ENCODE measurements around the gene NUP210.

The NUP210 gene

DNA sequence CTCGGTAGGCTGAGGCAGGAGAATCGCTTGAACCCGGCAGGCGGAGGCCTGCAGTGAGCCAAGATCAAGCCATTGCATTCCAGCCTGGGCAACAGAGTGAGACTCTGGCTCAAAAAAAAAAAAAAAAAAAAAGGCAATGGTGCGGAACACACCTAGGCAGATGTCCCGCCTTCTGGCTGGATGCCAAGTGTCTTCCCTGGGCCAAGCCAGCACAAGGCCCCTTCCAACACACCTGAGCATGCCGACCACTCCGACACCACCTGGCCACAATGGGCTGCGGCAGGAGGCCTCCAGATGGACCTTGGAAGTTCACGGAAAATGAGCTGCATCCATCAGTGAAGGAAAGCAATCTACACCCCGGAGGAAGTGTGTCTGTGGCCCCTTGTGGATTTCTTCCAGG, 19.0 kb downstream of the NUP210 start:
- no peak overlapping the region for H3K9ac ChIP-seq (ENCODE audit: low read depth, low read length)
- H3K9me3 ChIP-seq (replicated peaks; ENCODE audit: low read length), result no peaks in the 10 kb centered on the region
- H3K4me2 ChIP-seq (ENCODE audit: low read length), result no peak overlapping the region
- H3K4me3 ChIP-seq (ENCODE audit: low read length), result no peak overlapping the region
- H3K27me3 ChIP-seq (ENCODE audit: control insufficient read depth, insufficient read depth, low read length), result no peaks in the 10 kb centered on the region
- no peaks in the 10 kb centered on the region for H3K36me3 ChIP-seq (ENCODE audit: insufficient read depth, low read length)
- H3K4me1 ChIP-seq (ENCODE audit: control insufficient read depth, insufficient read depth, low read length), result no peaks in the 10 kb centered on the region

GRCh38 chr3:13400114-13400673, 19.9 kb downstream of the NUP210 start:
- no peaks in the 10 kb centered on the region for H3K4me1 ChIP-seq (ENCODE audit: control insufficient read depth, insufficient read depth, low read length)
- no peaks in the 10 kb centered on the region for H3K27me3 ChIP-seq (ENCODE audit: control insufficient read depth, insufficient read depth, low read length)
- no peaks in the 10 kb centered on the region for H3K9me3 ChIP-seq (replicated peaks; ENCODE audit: low read length)
- H3K4me3 ChIP-seq (ENCODE audit: low read length), result no peak overlapping the region
- H3K9ac ChIP-seq (ENCODE audit: low read depth, low read length), result no peak overlapping the region
- no peak overlapping the region for H3K4me2 ChIP-seq (ENCODE audit: low read length)
- no peaks in the 10 kb centered on the region for H3K36me3 ChIP-seq (ENCODE audit: insufficient read depth, low read length)

GRCh38 chr3:13399603-13400002, 20.5 kb downstream of the NUP210 start:
- H3K9me3 ChIP-seq (replicated peaks; ENCODE audit: low read length), result no peaks in the 10 kb centered on the region
- H3K36me3 ChIP-seq (ENCODE audit: insufficient read depth, low read length), result no peaks in the 10 kb centered on the region
- H3K4me3 ChIP-seq (ENCODE audit: low read length), result no peak overlapping the region
- H3K4me1 ChIP-seq (ENCODE audit: control insufficient read depth, insufficient read depth, low read length), result no peaks in the 10 kb centered on the region
- H3K9ac ChIP-seq (ENCODE audit: low read depth, low read length), result no peak overlapping the region
- H3K4me2 ChIP-seq (ENCODE audit: low read length), result no peak overlapping the region
- no peaks in the 10 kb centered on the region for H3K27me3 ChIP-seq (ENCODE audit: control insufficient read depth, insufficient read depth, low read length)

DNA sequence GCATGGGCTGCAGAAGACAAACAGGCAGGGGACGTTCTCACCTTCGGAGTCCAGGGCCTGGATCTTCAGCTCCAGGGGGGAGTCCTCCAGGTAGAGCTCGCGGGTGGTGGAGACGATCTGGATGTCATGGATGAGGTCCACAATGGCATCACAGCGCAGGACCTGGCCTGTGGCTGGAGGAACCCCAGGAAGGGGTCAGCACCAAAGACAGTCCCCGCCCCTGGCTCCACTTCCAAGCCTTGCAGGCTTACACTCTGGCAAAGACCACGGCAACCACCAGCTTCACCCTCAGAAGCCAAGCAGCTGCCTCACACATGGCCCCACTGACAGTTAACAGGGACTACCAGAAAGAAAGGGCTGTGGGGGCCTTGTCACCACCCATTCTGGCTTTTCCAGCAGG, 22.8 kb downstream of the NUP210 start:
- Histone ChIP-seq H3K27me3 (ENCODE audit: control insufficient read depth, insufficient read depth, low read length) (no peaks in the 10 kb centered on the region), H3K9ac (ENCODE audit: low read depth, low read length) (no peak overlapping the region), H3K36me3 (ENCODE audit: insufficient read depth, low read length) (no peaks in the 10 kb centered on the region), H3K4me3 (ENCODE audit: low read length) (no peak overlapping the region), H3K9me3 (replicated peaks; ENCODE audit: low read length) (no peaks in the 10 kb centered on the region), H3K4me2 (ENCODE audit: low read length) (no peak overlapping the region), H3K4me1 (ENCODE audit: control insufficient read depth, insufficient read depth, low read length) (no peaks in the 10 kb centered on the region)

DNA sequence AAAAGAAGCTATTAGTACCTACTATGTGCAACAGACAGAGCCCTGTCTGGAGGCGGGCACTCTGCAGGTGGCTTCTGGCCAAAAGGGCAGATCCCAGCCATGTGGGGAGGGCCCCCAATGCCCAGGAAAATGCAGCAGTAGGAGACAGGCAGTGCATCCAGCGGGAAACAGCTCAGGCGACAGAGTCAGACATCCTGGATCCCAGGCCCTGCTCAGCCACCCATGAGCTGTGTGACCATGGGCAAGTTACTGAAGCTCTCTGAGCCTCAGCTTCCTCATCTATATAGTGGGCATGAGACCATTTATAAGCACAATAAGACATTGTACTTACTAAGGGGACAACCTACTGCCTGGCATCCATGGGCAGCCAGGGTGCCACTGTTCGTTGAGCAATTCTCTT, 25.8 kb downstream of the NUP210 start:
- Histone ChIP-seq H3K4me2 (ENCODE audit: low read length) (no peak overlapping the region), H3K4me3 (ENCODE audit: low read length) (no peak overlapping the region), H3K9me3 (replicated peaks; ENCODE audit: low read length) (no peaks in the 10 kb centered on the region), H3K9ac (ENCODE audit: low read depth, low read length) (no peak overlapping the region), H3K4me1 (ENCODE audit: control insufficient read depth, insufficient read depth, low read length) (no peaks in the 10 kb centered on the region), H3K27me3 (ENCODE audit: control insufficient read depth, insufficient read depth, low read length) (no peaks in the 10 kb centered on the region), H3K36me3 (ENCODE audit: insufficient read depth, low read length) (no peaks in the 10 kb centered on the region)

DNA sequence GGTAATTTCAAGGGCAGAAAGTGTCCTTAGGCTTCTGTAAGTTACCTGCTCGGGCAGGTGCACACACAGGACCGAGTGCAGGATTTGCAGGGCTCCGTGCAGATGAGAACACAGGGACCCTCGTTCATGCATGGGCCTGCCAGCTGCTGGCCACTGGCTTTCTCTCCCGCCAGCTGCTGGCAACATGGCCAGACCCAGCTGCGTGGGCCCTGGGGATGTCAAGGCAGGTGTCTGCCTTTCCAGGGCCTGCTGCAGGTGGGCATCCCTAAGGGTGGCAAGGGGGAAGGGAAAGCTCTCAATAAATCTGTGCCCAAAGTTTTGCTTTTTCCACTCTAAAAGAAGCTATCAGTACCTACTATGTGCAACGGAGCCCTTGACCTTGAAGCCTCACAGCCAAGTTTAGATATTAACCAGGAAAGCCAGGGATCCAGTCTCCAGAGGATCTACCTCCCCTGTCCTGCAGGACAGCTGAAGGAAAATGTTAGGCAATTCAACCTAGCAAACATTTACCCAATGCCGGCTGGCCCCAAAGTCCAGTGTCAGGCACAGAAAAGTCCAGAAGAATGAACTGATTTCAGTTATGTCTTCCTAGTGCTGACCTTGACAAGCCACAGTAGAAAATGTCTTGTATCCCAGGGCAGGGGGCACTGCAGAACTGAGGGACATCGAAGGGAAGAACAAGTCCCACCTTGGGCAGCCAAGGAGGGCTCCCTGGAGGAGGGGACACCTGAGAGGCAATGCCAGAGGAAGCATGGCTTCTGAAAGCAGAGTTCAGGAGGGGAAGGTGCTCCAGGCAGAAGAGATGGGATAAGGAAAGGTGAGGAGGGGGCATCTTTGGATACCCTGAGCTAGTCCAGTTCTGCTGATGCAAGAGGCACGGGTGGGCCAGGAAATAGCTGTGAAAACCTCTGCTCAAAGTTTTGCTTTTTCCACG, 26.4 kb downstream of the NUP210 start:
- H3K9me3 ChIP-seq (replicated peaks; ENCODE audit: low read length), result no peaks in the 10 kb centered on the region
- no peak overlapping the region for H3K9ac ChIP-seq (ENCODE audit: low read depth, low read length)
- H3K4me2 ChIP-seq (ENCODE audit: low read length), result no peak overlapping the region
- no peaks in the 10 kb centered on the region for H3K4me1 ChIP-seq (ENCODE audit: control insufficient read depth, insufficient read depth, low read length)
- H3K4me3 ChIP-seq (ENCODE audit: low read length), result no peak overlapping the region
- no peaks in the 10 kb centered on the region for H3K27me3 ChIP-seq (ENCODE audit: control insufficient read depth, insufficient read depth, low read length)
- no peaks in the 10 kb centered on the region for H3K36me3 ChIP-seq (ENCODE audit: insufficient read depth, low read length)

DNA sequence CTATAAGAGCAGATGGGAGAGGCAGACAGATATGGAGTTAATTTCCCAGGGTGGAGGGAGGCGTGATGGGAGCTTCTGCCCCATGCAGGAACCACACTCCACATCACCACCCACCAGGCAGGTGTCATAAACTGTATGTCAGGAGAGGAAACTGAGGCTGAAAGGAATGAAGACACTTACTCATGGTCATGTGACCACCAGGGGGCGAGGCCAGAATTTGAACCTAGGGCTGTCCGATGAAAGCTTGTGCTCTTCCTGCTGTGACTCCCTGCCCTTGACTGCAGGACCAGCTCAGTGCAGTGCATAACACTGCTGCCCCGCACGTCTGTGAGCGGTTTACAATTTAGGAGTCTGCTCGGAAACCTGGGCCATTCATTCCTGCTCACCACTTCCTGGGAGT, 28.8 kb downstream of the NUP210 start:
- Histone ChIP-seq H3K4me3 (ENCODE audit: low read length) (no peak overlapping the region), H3K27me3 (ENCODE audit: control insufficient read depth, insufficient read depth, low read length) (no peaks in the 10 kb centered on the region), H3K4me2 (ENCODE audit: low read length) (no peak overlapping the region), H3K9me3 (replicated peaks; ENCODE audit: low read length) (no peaks in the 10 kb centered on the region), H3K4me1 (ENCODE audit: control insufficient read depth, insufficient read depth, low read length) (no peaks in the 10 kb centered on the region), H3K36me3 (ENCODE audit: insufficient read depth, low read length) (no peaks in the 10 kb centered on the region), H3K9ac (ENCODE audit: low read depth, low read length) (no peak overlapping the region)

GRCh38 chr3:13389378-13389777, 30.7 kb downstream of the NUP210 start:
- no peaks in the 10 kb centered on the region for H3K4me1 ChIP-seq (ENCODE audit: control insufficient read depth, insufficient read depth, low read length)
- no peak overlapping the region for H3K4me3 ChIP-seq (ENCODE audit: low read length)
- no peak overlapping the region for H3K9ac ChIP-seq (ENCODE audit: low read depth, low read length)
- H3K9me3 ChIP-seq (replicated peaks; ENCODE audit: low read length), result no peaks in the 10 kb centered on the region
- no peaks in the 10 kb centered on the region for H3K27me3 ChIP-seq (ENCODE audit: control insufficient read depth, insufficient read depth, low read length)
- no peaks in the 10 kb centered on the region for H3K36me3 ChIP-seq (ENCODE audit: insufficient read depth, low read length)
- H3K4me2 ChIP-seq (ENCODE audit: low read length), result no peak overlapping the region

GRCh38 chr3:13388816-13389215, 31.3 kb downstream of the NUP210 start:
- Histone ChIP-seq H3K4me3 (ENCODE audit: low read length) (no peak overlapping the region), H3K9ac (ENCODE audit: low read depth, low read length) (no peak overlapping the region), H3K4me1 (ENCODE audit: control insufficient read depth, insufficient read depth, low read length) (no peaks in the 10 kb centered on the region), H3K27me3 (ENCODE audit: control insufficient read depth, insufficient read depth, low read length) (no peaks in the 10 kb centered on the region), H3K4me2 (ENCODE audit: low read length) (no peak overlapping the region), H3K36me3 (ENCODE audit: insufficient read depth, low read length) (no peaks in the 10 kb centered on the region), H3K9me3 (replicated peaks; ENCODE audit: low read length) (no peaks in the 10 kb centered on the region)

DNA sequence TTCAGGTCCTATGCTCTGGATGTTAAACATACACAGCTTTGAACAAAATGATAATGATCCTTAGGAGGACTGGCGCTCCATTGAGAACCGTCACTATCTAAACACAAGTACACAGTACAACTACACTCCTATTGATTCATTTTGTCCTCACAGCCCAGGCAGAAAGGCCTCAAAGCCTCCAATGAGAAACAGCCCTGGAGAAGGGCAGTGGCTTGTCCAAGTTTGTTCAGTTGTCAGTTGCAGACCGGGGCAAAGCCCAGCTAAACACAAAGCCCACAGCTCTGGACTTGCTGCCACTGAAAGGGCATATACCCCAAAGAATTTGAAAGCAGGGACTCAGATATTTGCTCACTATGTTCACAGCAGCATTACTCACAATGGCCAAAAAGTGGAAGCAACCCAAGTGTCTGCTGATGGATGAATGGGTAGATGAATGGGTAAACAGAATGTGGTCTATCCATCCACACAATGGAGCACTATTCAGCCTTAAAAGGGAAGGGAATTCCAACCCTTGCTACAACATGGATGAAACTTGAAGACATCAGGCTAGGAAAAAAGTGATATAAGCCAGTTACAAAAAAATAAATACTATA, 34.7 kb downstream of the NUP210 start:
- no peak overlapping the region for H3K4me3 ChIP-seq (ENCODE audit: low read length)
- no peaks in the 10 kb centered on the region for H3K27me3 ChIP-seq (ENCODE audit: control insufficient read depth, insufficient read depth, low read length)
- H3K4me1 ChIP-seq (ENCODE audit: control insufficient read depth, insufficient read depth, low read length), result no peaks in the 10 kb centered on the region
- no peak overlapping the region for H3K9ac ChIP-seq (ENCODE audit: low read depth, low read length)
- H3K4me2 ChIP-seq (ENCODE audit: low read length), result no peak overlapping the region
- no peaks in the 10 kb centered on the region for H3K36me3 ChIP-seq (ENCODE audit: insufficient read depth, low read length)
- no peaks in the 10 kb centered on the region for H3K9me3 ChIP-seq (replicated peaks; ENCODE audit: low read length)

GRCh38 chr3:13380971-13381370, 39.2 kb downstream of the NUP210 start:
- H3K9me3 ChIP-seq (replicated peaks; ENCODE audit: low read length), result no peaks in the 10 kb centered on the region
- H3K27me3 ChIP-seq (ENCODE audit: control insufficient read depth, insufficient read depth, low read length), result no peaks in the 10 kb centered on the region
- no peak overlapping the region for H3K9ac ChIP-seq (ENCODE audit: low read depth, low read length)
- no peaks in the 10 kb centered on the region for H3K4me1 ChIP-seq (ENCODE audit: control insufficient read depth, insufficient read depth, low read length)
- H3K4me3 ChIP-seq (ENCODE audit: low read length), result no peak overlapping the region
- H3K36me3 ChIP-seq (ENCODE audit: insufficient read depth, low read length), result no peaks in the 10 kb centered on the region
- no peak overlapping the region for H3K4me2 ChIP-seq (ENCODE audit: low read length)
